PC-3 (cell line): ENCODE results near the gene MRFAP1L1. TPM values are rescaled to one million over a fixed set of nuclear protein-coding genes. Genes with fewer than 3 reads are reported as not detected.

ENCODE experiments used
- ATAC-seq: fragments of 200-7000 bp; cut with Tn5 transposase; 2 replicates; pipeline ENCODE4 v1.9.1; 2020; ENCODE audit warnings: mild to moderate bottlenecking, moderate library complexity
- BruUV-seq: library from RNA; stranded (reverse); fragments of 400-500 nt; replicated peaks from 2 replicates; lab custom pipeline; 2021; lab: Mats Ljungman, UMichigan
- CTCF ChIA-PET: fragments of 300-600 bp; sonication (Branson Sonifier 250); formaldehyde crosslinking; loops from one replicate; lab custom pipeline; 2022; ENCODE audit warnings: antibody characterized with exemption; lab: Charles Lee
- POLR2A ChIA-PET: fragments of 300-600 bp; sonication (Branson Sonifier 250); formaldehyde crosslinking; loops from one replicate; lab custom pipeline; 2022; ENCODE audit warnings: antibody characterized with exemption; ENCODE audit not compliant: unreplicated experiment; lab: Charles Lee
- DNase-seq: peaks from one replicate; pipeline ENCODE4 v3.0.0-alpha.2; 2015
- H2AFZ ChIP-seq: fragments of 300-600 bp; sonication (generic); 2 replicates; pipeline ENCODE4 v1.6.0; 2016; ENCODE audit warnings: antibody characterized with exemption, low read length
- H3F3A ChIP-seq: fragments of 300-600 bp; sonication (generic); one replicate; pipeline ENCODE4 v1.6.0; 2017; ENCODE audit warnings: antibody characterized with exemption, low read length, control low read depth, mild to moderate bottlenecking; ENCODE audit not compliant: unreplicated experiment
- H3K27ac ChIP-seq: fragments of 300-600 bp; sonication (generic); 2 replicates; pipeline ENCODE4 v1.5.1; 2016; ENCODE audit warnings: mild to moderate bottlenecking, low read length
- H3K27me3 ChIP-seq: fragments of 300-600 bp; sonication (generic); 2 replicates; pipeline ENCODE4 v1.6.1; 2016; ENCODE audit warnings: low read length, mixed read lengths
- H3K36me3 ChIP-seq: fragments of 300-600 bp; sonication (generic); 2 replicates; pipeline ENCODE4 v1.6.1; 2016; ENCODE audit warnings: low read depth, mixed run types, low read length, mixed read lengths
- H3K4me1 ChIP-seq: fragments of 300-600 bp; sonication (generic); 2 replicates; pipeline ENCODE4 v1.5.1; 2016; ENCODE audit warnings: low read length; ENCODE audit not compliant: insufficient read depth
- H3K4me2 ChIP-seq: fragments of 300-600 bp; sonication (generic); 2 replicates; pipeline ENCODE4 v1.6.0; 2016; ENCODE audit warnings: low read length
- H3K4me3 ChIP-seq: fragments of 300-600 bp; sonication (generic); 2 replicates; pipeline ENCODE4 v1.5.1; 2016; ENCODE audit warnings: mild to moderate bottlenecking, low read length, mixed read lengths
- H3K79me2 ChIP-seq: fragments of 300-600 bp; sonication (generic); 2 replicates; pipeline ENCODE4 v1.6.1; 2017; ENCODE audit warnings: low read length, mixed read lengths
- H3K9ac ChIP-seq: fragments of 300-600 bp; sonication (generic); 2 replicates; pipeline ENCODE4 v1.6.0; 2016; ENCODE audit warnings: mild to moderate bottlenecking, low read length
- H3K9me2 ChIP-seq: fragments of 300-600 bp; sonication (generic); replicated peaks from 2 replicates; pipeline ENCODE4 v1.6.1; 2016; ENCODE audit warnings: mixed run types, low read length, mixed read lengths
- H3K9me3 ChIP-seq: fragments of 300-600 bp; sonication (generic); 2 replicates; pipeline ENCODE4 v1.6.1; 2016; ENCODE audit warnings: low read length, mixed read lengths
- H4K20me1 ChIP-seq: fragments of 300-600 bp; sonication (generic); 2 replicates; pipeline ENCODE4 v1.6.1; 2016; ENCODE audit warnings: low read length, mixed read lengths
- EZH2 ChIP-seq: fragments of 300-600 bp; sonication (generic); IDR thresholded peaks from one replicate; pipeline ENCODE4 v1.6.1; 2017; ENCODE audit warnings: antibody characterized with exemption, mild to moderate bottlenecking, low read length; ENCODE audit not compliant: unreplicated experiment
- EZH2phosphoT487 ChIP-seq: fragments of 300-600 bp; sonication (generic); IDR thresholded peaks from 2 replicates; pipeline ENCODE4 v1.6.1; 2018; ENCODE audit warnings: mild to moderate bottlenecking, antibody characterized with exemption, low read length, borderline replicate concordance
- intact Hi-C: fragments of 100-400 bp; cut with micrococcal nuclease; formaldehyde crosslinking; loops from 2 replicates; pipeline ENCODE4 v1.9.0; 2023
- total RNA-seq: library from RNA; depleted of rRNA; stranded (reverse); fragments of >200 nt; gene quantifications from 2 replicates; pipeline ENCODE4 v1.2.3, GENCODE V29; 2014
- TF ChIP-seq, protein P1 (sequence below): fragments of 300-600 bp; sonication (generic); conservative IDR thresholded peaks from 2 replicates; pipeline ENCODE4 v1.5.1; 2017; ENCODE audit warnings: antibody characterized with exemption, low read depth, mild to moderate bottlenecking, low read length

Gene MRFAP1L1
- total RNA-seq, 1 experiment from 2014 or later = 50.5 TPM

- no peak for DNase-seq
- Histone ChIP-seq H3K36me3 (no peaks in the 10 kb centered on the region), H2AFZ (no peak overlapping the region), H3K4me3 (no peak overlapping the region), H3K4me1 (no peaks in the 10 kb centered on the region), H3K9me2 (no peaks in the 10 kb centered on the region), H4K20me1 (no peaks in the 10 kb centered on the region), H3K27ac (no peak overlapping the region), H3K27me3 (no peaks in the 10 kb centered on the region), H3K79me2 (no peaks in the 10 kb centered on the region), H3K4me2 (no peak overlapping the region), H3K9me3 (no peaks in the 10 kb centered on the region), H3F3A (no peaks in the 10 kb centered on the region), H3K9ac (no peak overlapping the region)
- CTCF ChIA-PET = no interaction called here
- POLR2A ChIA-PET = no interaction called here
- intact Hi-C loops = loop anchor here (5.0 kb wide), 2 partner anchors 58 to 358 kb away; partner anchors contain the start of gene KIAA0232
- TF ChIP-seq, protein P1, sequence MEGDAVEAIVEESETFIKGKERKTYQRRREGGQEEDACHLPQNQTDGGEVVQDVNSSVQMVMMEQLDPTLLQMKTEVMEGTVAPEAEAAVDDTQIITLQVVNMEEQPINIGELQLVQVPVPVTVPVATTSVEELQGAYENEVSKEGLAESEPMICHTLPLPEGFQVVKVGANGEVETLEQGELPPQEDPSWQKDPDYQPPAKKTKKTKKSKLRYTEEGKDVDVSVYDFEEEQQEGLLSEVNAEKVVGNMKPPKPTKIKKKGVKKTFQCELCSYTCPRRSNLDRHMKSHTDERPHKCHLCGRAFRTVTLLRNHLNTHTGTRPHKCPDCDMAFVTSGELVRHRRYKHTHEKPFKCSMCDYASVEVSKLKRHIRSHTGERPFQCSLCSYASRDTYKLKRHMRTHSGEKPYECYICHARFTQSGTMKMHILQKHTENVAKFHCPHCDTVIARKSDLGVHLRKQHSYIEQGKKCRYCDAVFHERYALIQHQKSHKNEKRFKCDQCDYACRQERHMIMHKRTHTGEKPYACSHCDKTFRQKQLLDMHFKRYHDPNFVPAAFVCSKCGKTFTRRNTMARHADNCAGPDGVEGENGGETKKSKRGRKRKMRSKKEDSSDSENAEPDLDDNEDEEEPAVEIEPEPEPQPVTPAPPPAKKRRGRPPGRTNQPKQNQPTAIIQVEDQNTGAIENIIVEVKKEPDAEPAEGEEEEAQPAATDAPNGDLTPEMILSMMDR = no peak
- TF ChIP-seq EZH2 (no peak), EZH2phosphoT487 (no peak)
- no peak for ATAC-seq
- BruUV-seq = no TSS peak
These were observed 14.2 kb upstream of the MRFAP1L1 start for GRCh38 chr4:6723851-6724250.

GRCh38 chr4:6722891-6723290, 13.2 kb upstream of the MRFAP1L1 start:
- ChIA-PET POLR2A (no interaction called here), CTCF (no interaction called here)
- Histone ChIP-seq H3K4me3 (no peak overlapping the region), H3F3A (no peaks in the 10 kb centered on the region), H3K9me3 (no peaks in the 10 kb centered on the region), H4K20me1 (peaks cover 2% of the 10 kb centered on the region; the same call in 1 of the 2 replicates), H3K9ac (no peak overlapping the region), H3K79me2 (peaks cover 5% of the 10 kb centered on the region), H3K4me2 (no peak overlapping the region), H3K27me3 (no peaks in the 10 kb centered on the region), H3K4me1 (peaks cover 4% of the 10 kb centered on the region), H3K36me3 (no peaks in the 10 kb centered on the region), H2AFZ (no peak overlapping the region), H3K27ac (no peak overlapping the region), H3K9me2 (no peaks in the 10 kb centered on the region)
- intact Hi-C loops = loop anchor here (5.0 kb wide), 2 partner anchors 59 to 359 kb away; partner anchors contain the start of gene KIAA0232
- ATAC-seq (no peak), DNase-seq (no peak)
- TF ChIP-seq EZH2phosphoT487 = no peak
- TF ChIP-seq, protein P1 = no peak
- TF ChIP-seq EZH2 = no peak
- BruUV-seq = no TSS peak

DNA sequence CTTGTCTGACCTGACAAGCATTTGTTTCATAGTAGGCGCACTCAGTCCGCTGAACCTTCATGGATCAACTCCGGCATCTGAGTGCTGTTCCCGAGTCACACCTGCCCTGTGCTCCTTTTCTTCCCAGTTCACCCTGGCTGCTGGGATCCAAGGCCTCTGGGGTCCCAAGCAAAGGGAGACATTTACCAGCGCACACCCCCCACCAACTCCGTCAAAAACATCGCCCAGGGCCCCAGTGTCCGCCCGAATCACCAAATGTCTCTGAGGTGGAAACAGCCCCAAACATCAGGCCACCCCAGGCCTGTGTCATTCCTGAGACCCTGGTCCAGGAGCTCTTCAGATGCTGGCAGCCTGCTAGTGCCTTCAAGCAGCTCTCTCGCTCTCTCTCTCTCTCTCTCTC, 11.5 kb upstream of the MRFAP1L1 start:
- POLR2A ChIA-PET = no interaction called here
- no peak overlapping the region for H3K9ac ChIP-seq
- no peak overlapping the region for H2AFZ ChIP-seq
- CTCF ChIA-PET = interaction anchor here (0.7 kb wide), 1 partner anchor 57 kb away, joined by 3 read pairs; no protein-coding TSS in a partner anchor
- H3K27me3 ChIP-seq = no peaks in the 10 kb centered on the region
- H3K4me3 ChIP-seq = no peak overlapping the region
- TF ChIP-seq, protein P1 = no peak
- TF ChIP-seq EZH2 (no peak), EZH2phosphoT487 (no peak)
- BruUV-seq = no TSS peak
- H3K4me1 ChIP-seq = peaks cover 5% of the 10 kb centered on the region
- no peak overlapping the region for H3K27ac ChIP-seq
- H4K20me1 ChIP-seq = peaks cover 2% of the 10 kb centered on the region; the same call in 1 of the 2 replicates
- peaks cover 22% of the 10 kb centered on the region for H3K79me2 ChIP-seq
- DNase-seq (no peak), ATAC-seq (no peak)
- intact Hi-C loops = loop anchor here (5.0 kb wide), 2 partner anchors 61 to 361 kb away; partner anchors contain the start of gene KIAA0232
- no peak overlapping the region for H3K4me2 ChIP-seq
- no peaks in the 10 kb centered on the region for H3K36me3 ChIP-seq
- no peaks in the 10 kb centered on the region for H3K9me2 ChIP-seq
- H3K9me3 ChIP-seq = no peaks in the 10 kb centered on the region
- H3F3A ChIP-seq = no peaks in the 10 kb centered on the region
